Limb (tissue), 2 donors: Measurements from ENCODE around the gene KCND3.
"Not testable (repeated sequence)": the region's sequence is repeated elsewhere in the genome, so short reads cannot be mapped to it uniquely, and the experiment has no call there.

ENCODE experiments used
- DNase-seq, 2 donors: peaks; one replicate each; pipeline ENCODE4 v3.0.0-alpha.2; 2016; ENCODE audit errors: extremely low spot score in 2 of 2

KCND3 gene

DNA sequence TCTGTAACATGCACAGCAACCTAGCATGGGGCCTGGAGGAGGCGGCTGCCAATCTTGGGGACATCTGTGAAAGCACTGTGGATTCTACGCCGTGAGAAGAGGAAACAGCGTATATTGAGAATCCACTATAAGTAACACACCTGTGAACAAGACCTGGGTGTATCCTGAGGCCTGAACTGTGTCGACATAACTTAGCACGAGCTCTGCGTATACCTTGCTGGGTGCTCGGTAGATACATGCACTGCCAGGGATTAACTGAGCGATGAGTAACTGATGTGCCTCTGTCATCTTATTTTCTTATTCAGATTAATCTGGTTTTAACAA lies 175.2 kb downstream of the KCND3 start:
- no peak for DNase-seq

- no peak for DNase-seq
Measured at GRCh38 chr1:111813440-111814304, 175.8 kb downstream of the KCND3 start.

- DNase-seq, result no peak
Measured at GRCh38 chr1:111812306-111812705, 177.2 kb downstream of the KCND3 start.

- DNase-seq, result no peak
Measured at GRCh38 chr1:111811891-111812290, 177.6 kb downstream of the KCND3 start.

DNA sequence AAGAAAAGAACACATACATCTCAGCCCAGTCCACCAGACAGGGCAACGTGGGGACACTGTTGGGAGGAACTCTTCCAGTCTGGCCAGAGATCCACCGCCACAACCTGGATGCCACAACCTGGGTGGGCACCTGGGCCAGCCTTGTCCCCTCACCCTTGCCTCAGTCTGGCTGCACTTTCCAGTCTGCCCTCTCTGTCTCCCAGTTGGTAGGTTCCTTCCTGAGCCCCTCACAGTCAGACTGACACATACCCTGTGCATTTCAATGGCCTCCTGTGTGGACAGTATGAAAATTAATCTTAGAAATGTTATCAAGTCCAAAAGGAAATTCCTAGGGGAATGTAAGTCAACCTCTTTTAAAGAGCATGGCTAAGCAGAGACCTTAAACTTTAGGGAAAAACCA lies 184.2 kb downstream of the KCND3 start:
- DNase-seq, result no peak

GRCh38 chr1:111804776-111805175 lies 184.7 kb downstream of the KCND3 start:
- DNase-seq, result no peak

- no peak for DNase-seq
Measured at GRCh38 chr1:111803951-111804350, 185.5 kb downstream of the KCND3 start.

DNA sequence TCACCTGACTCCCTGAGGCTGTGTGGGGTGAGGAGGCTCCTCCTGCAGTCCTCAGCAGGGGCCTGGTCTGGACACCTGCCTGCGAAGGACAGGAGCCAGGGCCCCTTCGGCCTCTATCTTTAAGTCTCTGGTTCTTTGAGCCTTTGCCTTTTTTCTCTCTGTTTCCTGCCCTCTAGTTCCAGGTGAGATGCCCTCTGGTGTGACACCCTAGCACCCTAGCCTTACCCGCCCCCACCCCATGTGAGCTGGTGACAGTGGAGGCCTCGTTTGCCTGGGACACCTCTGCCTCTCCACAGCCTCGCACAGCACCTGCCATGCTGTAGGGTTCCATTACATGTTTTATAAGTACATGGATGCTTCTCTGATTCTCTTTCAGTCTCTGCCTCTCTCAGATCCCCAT lies 186.5 kb downstream of the KCND3 start:
- no peak for DNase-seq

DNA sequence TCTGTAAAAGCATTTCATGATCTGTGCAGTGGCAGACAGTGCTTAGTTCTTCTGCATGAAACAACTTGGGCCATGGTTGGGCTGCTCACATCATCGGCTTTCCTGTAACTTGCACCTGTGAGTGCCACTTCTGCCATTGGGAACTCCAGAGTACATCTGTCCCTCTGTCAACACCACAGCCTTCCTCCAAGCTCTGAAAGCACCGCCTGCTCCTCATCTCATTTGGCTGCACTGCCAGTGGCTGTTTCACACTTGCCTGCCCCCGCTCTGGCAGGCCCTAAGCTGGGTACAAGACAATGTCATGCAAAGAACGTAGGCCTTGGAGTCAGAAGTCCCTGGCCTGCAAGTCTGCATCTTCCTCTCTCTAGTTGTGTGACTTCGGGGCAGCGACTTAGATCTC lies 187.4 kb downstream of the KCND3 start:
- DNase-seq, result no peak

DNA sequence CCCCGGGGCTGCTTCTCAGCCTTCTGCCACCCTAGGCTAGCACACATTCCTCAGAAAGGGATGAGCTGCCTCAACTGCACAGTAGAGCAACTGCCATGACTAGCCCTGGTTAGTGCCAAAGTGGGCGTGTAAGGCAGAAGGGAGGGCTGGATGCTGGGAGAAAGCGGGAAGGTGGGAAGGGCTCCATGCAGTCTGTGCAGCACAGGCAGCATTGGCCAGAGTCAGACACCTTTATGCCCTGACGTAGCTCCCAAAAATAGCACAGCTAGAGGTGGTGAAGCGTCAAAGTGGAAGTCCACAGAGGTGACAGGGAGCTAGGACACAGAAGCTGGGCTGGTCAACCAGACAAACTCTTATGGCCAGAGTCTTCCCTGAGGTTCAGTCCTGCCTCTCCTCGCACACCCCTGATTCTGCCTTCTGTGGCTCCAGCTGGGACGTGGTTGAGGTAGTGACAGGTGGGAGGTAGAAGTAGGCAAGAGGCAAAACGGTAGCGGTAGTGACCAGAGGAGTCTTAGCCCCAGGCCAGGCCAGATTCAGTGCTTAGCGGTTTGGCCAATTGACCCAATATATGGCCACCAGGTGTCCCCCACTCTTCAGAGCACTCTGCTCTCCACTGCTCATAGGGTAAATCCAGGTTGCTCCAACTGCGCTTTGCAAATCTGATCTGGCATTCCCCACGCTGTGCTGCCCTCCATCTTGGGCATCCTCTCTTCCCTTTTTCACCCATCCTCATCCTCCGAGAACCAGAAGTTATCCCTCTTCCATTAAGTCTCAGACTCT lies 188.2 kb downstream of the KCND3 start:
- DNase-seq, result no peak

- DNase-seq, result not testable (repeated sequence)
Measured at GRCh38 chr1:111799722-111800121, 189.7 kb downstream of the KCND3 start.

GRCh38 chr1:111798580-111798979 lies 190.9 kb downstream of the KCND3 start:
- DNase-seq, result no peak

GRCh38 chr1:111795401-111795800 lies 194.1 kb downstream of the KCND3 start:
- no peak for DNase-seq

DNA sequence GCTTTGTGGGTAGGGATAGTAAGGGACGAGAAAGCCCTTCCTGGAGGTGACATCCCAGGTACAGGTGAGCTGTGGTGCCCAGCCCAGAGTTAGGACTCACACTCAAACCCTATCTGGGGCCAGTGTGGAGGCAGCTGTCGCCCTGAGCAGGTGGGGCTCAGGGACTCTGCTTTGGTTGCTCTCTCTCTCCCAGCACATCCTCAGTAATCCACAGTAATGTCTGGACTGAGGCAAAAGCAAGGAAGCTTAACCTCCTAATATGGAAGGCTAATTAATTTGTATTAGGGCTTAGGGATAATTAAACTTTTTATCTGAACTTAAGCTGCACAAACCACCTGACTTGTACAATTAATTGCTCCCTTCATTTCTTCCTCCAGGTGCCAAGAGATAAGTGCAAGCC lies 195.5 kb downstream of the KCND3 start:
- no peak for DNase-seq

DNA sequence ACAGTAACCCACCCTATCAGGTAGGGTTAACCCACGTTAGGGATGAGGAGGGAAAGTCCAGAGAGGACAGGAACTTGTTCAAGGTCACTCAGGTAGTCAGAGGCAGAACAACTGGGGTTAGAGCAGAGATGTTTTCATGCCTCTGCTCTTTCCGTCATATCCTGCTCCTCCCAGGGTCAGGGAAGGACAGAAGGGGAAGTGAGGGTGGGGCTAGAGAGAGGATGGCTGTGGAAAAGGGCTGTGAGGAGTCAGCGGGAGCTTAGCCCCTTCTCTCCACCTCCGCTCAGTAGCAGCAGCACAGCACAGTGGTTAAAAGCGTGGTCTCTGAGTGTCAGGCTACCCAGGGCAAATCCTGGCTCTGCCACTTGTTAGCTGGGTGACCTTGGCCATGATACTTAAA lies 197.2 kb downstream of the KCND3 start:
- DNase-seq, result no peak

- DNase-seq, result no peak
Measured at GRCh38 chr1:111791776-111792175, 197.7 kb downstream of the KCND3 start.

DNA sequence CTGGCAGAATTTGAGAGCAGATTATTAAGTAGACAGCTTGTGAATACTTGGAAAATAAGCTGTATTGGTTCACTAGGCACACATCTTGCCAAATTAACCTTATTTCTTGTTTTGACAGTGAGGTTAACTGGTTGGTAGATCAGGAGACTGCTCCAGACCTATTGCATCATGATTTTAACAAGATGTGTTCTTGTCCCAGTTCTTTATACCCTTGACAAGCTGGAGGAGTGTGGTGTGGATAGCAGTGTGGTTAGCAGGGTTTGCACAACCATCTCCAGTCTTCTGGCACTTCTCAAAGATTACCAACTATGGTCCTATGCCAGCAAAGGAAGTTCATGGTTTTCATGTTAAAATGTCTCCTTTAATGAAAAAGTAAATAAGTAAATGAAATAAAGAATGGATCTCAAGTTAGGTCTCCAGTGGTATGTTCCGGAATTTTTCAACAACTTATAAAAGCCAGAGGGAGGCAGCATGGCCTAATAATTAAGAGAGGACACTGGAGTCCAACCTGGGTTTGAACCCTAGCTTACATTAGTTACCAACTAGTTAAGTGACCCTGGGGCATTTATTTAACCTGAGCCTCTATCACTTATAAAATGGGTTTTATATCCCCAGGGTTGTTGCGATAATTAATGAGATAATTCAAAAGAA lies 199.7 kb downstream of the KCND3 start:
- DNase-seq, result no peak

- DNase-seq, result no peak
Measured at GRCh38 chr1:111789142-111789541, 200.3 kb downstream of the KCND3 start.

GRCh38 chr1:111786669-111787207 lies 202.7 kb downstream of the KCND3 start:
- no peak for DNase-seq

GRCh38 chr1:111784273-111784901 lies 205.1 kb downstream of the KCND3 start:
- DNase-seq, result no peak

- no peak for DNase-seq
Measured at GRCh38 chr1:111779546-111779945, 209.9 kb downstream of the KCND3 start.
